GM18909 (cell line): Measurements from ENCODE around the gene WWOX.

ENCODE experiments used
- ATAC-seq: cut with Tn5 transposase; IDR thresholded peaks from one replicate; pipeline ENCODE4 v1.9.1; 2021; ENCODE audit warnings: mild to moderate bottlenecking; ENCODE audit not compliant: unreplicated experiment, poor library complexity

The WWOX gene

GRCh38 chr16:78655331-78656113 is 556.1 kb downstream of the WWOX start:
- no peak for ATAC-seq

DNA sequence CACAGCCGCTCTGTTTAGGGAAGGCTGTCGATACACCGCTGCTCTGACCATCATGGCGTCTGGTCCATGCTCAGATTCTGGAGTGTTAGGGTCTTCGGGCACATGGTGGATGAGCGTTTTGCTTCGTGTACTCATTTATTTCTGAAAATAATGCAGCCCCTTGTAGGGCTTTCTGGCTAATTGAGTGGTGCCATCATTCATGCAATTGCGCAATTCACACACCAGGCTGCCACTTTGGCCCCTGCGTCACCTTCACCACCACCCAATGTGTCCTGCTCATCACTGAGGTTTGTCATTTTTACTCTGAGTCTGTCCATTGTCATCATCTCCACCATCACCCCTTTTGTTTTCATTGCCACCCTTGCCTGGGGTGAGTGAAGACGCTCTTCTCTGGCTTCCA is 557.4 kb downstream of the WWOX start:
- no peak for ATAC-seq

DNA sequence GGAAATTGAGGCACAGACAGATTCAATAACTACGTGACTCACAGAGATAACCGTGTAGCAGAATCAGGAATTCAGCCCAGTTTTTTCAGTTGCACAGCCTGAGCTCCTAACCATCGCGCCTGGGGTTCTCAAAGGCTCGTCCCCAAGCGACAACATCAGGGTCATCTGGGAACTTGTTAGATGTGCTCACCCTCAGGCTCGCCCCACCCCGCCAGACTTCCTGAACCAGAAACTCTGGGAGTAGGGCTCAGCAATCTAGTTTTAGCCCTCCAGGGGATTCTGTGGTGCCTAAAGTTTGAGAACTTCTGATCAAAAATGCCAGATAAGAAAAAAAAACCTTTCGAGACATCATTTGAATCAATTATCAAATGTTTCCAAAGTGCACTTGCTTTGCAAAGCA is 559.8 kb downstream of the WWOX start:
- no peak for ATAC-seq

DNA sequence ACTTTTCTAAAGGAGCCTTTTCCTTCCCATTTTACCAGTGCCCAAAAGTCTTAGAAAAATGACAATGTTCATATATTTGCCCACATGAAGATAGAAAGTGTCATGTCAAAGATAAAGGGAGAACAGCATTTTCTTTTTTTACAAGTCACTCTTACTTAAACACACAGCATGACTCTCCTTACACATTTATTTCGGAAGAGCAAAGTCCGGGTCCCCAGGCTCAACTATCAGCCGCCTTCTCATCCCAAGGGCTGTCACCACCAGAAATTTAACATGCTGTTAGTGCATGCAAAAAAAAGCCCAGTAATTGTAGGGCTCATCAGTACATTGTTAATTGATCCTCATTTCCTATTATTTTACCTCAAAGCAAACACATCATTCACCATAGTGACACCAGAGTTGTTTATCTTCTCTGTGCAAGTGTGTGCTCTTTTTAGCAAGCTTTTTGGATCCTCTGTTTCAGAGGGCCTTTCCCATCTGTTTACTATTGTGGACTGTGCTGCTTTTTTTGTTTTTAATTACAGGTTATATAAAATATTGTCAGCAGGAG is 560.3 kb downstream of the WWOX start:
- no peak for ATAC-seq

DNA sequence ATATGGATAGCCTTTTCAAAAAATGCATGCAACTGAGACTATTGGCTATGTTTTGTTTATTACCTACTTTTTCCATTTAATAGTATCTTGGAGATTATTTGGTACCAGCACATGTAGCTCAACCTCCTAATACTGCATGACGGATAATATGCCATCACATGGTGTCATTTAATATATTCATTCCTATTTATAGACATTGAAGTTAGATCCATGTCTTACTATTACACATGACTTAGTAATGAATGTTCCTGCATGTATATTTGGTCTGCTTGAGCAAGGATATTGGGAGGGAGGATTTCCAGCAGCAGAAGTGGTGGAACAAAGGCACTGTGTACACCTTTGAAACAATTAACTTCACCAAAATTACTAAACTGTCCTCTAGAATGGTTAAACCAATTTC is 561.3 kb downstream of the WWOX start:
- ATAC-seq, result no peak

- ATAC-seq, result no peak
These were observed 564.2 kb downstream of the WWOX start for GRCh38 chr16:78663690-78664089.

DNA sequence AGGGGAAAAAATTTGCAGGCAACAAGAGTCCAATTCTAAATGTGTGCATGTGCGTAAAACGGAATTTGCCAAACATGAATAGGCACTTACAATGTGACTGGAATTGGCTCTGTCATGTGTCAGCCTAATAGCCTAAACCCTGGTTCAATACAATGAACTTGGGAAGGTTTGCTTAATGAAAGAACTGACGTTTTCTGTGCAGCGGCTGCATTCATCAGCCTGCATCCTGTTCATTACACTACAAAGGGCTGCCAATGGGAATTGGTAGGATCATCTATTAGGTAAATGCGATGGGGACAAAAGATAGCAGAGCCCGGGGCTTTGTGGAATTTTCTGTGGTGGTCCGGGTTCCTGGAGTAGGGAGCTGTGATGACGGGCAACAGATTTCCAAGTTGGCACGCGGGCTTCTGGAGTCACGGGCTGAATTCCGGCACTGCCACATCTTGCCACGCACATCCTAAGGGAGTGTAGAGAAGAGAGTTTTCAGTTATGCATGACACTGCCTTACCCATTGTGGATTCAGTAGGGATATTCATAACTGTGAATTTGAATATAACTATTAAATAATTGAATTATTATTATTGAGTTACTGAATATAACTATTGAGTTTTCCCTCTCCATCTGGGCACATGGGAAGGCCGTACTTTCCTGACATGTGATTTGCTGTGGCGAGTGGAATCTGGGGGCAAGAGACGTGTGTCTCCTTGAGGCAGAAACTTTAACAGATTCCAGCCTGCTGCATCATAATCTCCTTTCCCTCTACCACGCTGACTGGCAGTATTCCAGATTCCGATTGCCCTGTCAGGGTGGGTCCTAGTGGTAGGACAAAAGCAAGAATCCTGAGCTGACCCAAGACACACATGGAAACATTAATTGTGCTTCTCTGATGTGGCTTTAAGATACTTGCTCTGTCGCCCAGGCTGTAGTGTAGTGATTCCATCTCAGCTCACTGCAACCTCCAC is 565.6 kb downstream of the WWOX start:
- no peak for ATAC-seq

DNA sequence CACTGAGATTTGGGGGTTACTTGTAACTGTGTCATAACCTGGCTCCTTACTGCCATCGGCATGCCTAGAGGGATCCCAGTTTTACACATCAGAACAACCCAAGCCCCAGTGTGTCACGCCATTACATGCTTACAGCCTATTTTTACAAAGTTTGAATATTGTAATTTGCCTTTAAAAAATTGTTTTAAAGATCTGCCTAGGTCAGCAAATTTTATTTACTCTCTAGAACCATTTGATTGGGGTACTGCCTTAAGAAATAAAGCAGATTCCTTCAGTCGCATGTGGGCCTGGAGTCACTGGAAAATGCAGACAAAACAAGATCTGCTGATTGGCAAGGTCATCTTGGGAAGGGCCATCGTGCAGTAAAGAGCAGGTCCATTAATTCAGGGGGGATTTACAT is 566.9 kb downstream of the WWOX start:
- ATAC-seq, result no peak

- no peak for ATAC-seq
These were observed 568.2 kb downstream of the WWOX start for GRCh38 chr16:78667675-78668074.

GRCh38 chr16:78668393-78668792 is 568.9 kb downstream of the WWOX start:
- ATAC-seq, result no peak

GRCh38 chr16:78669994-78670393 is 570.5 kb downstream of the WWOX start:
- ATAC-seq, result no peak

- no peak for ATAC-seq
These were observed 573.5 kb downstream of the WWOX start for GRCh38 chr16:78672779-78673556.

DNA sequence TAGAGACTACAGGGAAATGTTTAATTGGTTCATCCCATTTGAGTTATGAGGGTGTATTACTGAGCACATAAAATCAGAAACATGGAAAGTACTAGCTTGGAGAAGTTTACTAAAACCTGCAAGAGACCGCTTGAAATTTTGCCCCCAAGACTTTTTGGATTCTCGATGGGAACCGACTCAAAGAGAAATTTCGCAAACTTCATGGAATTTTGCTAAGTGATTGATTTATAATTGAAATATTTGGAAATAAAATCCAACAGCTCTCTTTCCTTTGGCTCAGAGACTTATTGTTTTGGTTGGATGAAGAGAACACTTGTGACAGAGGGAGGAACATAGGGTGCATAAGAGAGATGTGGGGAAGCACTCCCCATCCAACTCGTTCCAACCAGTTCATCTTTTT is 574.4 kb downstream of the WWOX start:
- no peak for ATAC-seq

DNA sequence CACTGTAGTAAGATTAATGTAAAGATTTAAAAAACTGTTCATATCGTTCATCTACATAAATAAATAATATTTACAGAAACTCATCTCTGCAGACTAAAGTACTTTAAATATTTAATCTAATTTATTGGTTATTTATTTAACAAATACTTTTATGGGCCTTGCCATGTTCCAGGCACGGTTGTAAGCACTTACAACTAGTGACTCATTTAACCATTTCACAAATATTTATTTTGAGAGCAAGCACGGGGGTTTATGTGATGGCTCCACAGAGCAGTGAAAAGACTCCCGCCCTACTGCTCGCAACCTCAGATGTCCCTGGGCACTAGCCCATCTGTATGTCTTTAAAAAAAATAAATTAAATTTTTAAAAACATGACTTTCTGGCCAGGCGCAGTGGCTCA is 575.9 kb downstream of the WWOX start:
- no peak for ATAC-seq

DNA sequence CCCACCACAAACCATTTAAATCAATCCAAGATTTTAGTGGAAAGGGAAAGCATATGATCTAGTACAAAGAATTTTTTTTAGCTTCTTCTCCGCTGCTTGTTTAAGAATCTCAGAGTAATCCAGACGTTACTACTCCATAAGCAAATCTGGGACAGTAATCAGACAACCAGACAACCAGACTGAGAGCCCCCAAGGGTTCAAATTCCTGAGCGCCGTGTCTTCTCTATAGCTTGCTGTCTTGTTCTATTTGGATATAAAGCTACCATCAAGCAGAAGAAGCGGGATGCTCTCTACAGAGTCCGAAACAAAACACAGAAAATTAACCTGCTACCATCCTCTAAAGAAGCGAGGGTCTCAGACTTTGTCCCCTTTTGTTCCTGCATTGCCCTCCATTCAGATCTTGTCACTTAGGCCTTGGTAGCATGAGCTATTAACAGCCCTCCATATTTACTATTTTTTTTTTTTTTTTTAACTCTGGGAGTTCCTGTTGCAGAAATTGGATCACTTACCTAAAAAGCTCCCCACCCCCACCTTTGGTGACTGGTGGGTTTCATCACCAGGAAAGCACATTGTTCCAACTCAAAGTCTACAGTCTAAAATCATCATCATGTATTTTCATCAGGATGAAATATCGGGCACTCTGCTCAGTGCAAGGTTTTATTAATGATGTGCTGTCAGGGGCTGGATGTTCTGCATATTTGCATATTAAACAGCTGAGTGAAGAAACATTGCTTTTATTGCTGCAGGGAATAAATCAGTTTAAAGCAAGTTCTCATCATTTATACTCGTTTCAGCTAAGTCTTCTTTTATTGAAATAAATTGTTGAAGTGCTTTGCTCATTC is 576.7 kb downstream of the WWOX start:
- no peak for ATAC-seq

DNA sequence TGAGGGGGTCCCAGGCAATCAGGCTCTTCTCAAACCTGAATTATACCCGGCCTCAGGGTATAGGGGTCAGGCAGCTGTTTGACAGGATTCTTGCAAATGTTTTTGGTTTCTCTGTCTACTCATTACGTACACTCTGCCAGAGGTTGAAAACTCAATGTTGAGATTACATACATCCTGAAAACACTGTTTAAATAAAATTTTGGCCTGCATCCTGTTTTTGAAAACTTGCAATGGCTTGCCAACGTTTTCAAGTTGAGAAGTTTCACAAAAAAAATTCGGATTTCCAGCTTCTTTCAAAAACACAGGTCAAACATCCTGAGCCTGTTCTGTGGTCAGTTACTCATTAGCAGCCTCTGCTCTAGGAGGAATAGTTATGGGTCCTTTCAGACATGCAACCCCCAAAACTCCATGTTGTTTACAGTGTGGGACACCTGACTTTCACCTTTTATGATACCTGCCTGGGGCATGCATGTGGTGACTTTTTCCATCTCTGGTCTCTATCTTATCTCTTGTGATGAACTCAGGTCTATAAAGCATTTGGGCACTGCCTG is 577.8 kb downstream of the WWOX start:
- ATAC-seq, result no peak

- ATAC-seq, result no peak
These were observed 580.1 kb downstream of the WWOX start for GRCh38 chr16:78679546-78679945.

GRCh38 chr16:78681743-78682142 is 582.3 kb downstream of the WWOX start:
- ATAC-seq, result no peak

DNA sequence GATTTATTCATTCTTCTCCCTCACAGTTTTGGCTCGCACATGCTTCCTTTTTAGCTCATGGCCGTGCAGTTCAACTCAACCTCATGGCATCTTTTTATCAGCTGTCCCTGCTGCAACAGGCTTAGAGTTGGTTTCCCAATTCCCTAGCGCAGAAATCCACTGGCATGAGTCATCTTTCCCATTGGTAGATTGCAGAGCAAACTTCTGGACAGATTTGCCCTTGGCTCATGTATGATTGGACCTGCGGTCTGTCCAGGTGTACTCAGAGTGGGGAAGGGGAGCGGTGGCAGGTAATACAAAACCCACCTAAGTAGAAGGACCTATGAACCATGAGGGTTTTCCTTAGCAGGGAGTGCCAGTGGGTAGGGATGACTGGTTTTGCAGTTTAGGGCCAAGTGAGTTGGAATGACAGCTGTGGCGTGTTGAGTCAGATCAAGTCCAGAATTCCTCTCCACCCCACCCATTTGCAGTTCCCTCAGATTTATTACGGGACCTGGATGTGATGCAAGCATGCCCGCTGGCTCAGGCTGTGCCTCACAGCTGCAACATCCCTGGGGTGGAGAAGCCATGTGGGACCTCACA is 584.7 kb downstream of the WWOX start:
- no peak for ATAC-seq
